Nucleus accumbens (tissue), 56 donors: ENCODE data around the gene PARD3B.

Source experiments
- DNase-seq, 56 donors: peaks; one replicate each; lab custom pipeline; 2025; lab: John Stamatoyannopoulos, UW

The PARD3B gene

GRCh38 chr2:204877691-204878090 lies 332.4 kb downstream of the PARD3B start:
- DNase-seq, result no peak

DNA sequence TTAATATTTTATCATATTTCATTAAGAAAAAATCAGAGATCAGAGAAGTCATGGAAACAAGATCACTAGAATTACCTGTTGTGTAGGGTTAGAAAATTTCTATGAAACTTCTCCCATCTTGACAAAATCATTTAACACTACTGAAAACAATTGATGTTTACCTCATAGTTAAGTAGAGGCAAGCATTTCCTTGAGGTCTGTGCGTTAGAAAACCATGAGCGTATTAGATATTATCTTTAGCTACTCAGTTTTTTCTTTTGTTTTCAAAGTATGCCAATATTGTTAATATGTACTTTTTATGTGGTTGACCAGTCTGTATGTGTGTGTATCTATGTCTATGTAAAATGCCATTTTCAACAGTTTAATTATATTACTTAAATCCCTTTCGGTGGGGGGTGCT lies 335.7 kb downstream of the PARD3B start:
- no peak for DNase-seq

- DNase-seq, result peak in 3 of 56 donors; percentile 2 to 5 (median 4)
These were observed 336.4 kb downstream of the PARD3B start for GRCh38 chr2:204881655-204882054.

- no peak for DNase-seq
These were observed 340.5 kb downstream of the PARD3B start for GRCh38 chr2:204885747-204886146.

DNA sequence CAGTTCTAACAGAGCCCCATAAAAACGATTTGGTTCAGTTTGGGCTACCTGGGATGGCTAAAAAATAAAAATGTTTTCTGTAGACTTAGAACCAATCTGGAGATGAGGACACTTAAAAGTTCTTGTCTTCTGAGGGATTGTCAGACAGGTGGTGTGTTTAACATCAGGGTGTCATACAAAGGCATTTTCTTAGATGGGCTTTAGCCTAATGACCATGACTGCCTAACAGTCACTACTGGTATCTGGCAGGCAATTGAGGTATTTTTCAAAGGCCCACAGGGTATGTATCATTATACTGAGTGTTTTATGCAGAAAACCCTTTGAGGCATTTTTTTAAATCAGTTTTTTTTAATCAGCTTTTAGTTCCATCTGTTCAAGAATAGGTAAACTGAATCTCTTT lies 341.4 kb downstream of the PARD3B start:
- no peak for DNase-seq

GRCh38 chr2:204888222-204888621 lies 342.9 kb downstream of the PARD3B start:
- DNase-seq, result no peak

GRCh38 chr2:204890680-204891079 lies 345.4 kb downstream of the PARD3B start:
- DNase-seq, result no peak

DNA sequence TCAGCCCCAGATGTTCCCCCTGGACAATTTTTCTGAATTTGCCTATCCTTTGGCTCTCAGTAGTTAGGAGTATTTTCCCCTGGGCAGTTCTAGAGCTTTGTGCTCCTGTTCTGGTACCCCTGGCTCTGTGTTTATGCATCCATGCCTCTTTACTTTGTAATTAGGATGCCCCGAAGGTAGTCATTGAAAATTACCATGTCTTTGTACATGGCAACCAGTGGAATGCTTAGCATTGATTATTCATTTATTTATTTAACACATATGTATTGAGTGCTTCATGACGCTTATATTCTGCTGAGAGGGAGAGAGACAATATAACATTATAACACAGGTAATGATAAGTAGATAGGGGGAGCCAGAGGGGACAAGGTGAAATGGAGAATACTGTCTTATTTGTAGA lies 346.5 kb downstream of the PARD3B start:
- DNase-seq, result no peak

DNA sequence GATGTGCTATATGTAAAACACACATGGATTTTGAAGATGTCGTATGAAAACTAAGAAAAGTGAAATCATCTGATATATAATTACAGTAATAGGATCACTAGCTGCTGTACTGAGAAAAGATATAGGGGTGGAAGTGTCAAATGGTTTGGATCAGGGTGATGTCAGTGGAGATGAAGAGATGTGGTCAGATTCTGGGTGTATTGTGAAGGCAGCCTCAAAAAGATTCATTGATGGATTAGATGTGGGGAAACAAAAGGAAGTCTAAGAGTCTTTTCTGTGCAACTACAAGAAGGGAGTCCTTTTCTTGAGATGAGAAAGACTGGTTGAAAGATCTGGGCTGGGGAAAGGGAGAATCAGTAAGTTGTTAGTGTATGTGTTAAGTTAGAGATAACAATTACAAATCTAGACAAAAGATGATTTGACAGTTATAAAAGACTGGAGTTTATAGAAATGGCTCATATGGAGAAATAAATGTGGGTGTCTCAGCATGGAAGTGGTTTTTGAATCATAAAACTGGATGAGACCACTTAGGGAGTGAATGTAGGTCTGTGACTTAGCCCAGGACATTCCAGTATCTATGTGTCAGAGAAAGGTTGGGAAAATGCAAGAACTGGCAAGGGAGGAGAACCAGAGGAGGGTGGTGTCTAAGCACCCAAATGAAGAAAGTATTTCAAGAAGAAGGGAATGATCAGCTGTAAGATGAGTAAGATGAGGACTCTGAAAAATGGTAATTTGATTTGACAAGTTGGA lies 347.4 kb downstream of the PARD3B start:
- DNase-seq, result no peak

DNA sequence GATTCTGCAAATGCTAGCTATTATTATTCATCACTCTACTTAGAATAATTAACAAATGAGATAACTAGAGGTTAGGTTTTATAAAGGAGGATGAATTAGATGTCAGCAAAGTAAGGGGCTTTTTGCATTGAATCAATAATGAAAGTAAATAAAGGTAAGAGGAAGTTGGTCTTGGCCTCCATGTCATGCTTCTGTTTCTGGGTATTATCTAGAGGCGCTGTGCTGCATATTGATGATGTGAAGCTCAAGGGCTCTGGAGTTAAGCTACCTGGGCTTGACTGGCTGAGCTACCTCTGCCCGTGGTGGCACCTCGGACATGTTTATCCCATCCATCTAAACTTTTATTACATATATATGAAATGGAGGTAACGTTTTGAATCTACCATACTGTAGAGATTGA lies 350.9 kb downstream of the PARD3B start:
- DNase-seq, result no peak

- no peak for DNase-seq
These were observed 352.3 kb downstream of the PARD3B start for GRCh38 chr2:204897561-204897960.

- no peak for DNase-seq
These were observed 353.8 kb downstream of the PARD3B start for GRCh38 chr2:204898928-204899640.

DNA sequence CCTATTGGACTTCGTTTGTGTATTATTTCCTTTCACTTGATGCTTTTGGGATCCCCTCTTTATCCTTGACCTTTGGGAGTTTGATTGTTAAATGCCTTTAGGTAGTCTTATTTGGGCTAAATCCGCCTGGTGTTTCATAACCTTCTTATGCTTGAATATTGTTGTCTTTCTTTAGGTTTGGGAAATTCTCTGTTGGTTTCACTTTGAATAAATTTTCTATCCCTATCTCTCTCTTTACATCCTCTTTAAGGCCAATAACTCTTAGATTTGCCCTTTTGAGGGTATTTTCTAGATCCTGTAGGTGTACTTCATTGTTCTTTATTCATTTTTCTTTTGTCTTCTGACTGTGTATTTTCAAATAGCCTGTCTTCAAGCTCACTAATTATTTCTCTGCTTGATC lies 354.7 kb downstream of the PARD3B start:
- DNase-seq, result no peak

DNA sequence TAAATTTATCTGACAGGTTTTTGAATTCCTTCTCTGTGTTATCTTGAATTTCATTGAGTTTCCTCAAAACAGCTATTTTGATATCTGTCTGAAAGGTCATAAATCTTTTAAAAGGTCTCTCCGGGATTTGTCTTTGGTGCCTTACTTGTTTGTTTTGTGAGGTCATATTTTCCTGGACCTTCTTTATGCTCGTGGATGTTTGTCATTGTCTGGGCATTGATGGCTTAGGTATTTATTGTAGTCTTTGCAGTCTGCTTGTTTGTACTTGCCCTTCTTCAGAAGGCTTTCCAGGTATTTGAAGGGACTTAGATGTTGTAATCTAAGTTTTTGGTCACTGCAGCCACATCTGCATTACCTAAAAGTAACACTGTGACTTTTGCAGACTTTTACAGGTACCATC lies 355.2 kb downstream of the PARD3B start:
- no peak for DNase-seq

DNA sequence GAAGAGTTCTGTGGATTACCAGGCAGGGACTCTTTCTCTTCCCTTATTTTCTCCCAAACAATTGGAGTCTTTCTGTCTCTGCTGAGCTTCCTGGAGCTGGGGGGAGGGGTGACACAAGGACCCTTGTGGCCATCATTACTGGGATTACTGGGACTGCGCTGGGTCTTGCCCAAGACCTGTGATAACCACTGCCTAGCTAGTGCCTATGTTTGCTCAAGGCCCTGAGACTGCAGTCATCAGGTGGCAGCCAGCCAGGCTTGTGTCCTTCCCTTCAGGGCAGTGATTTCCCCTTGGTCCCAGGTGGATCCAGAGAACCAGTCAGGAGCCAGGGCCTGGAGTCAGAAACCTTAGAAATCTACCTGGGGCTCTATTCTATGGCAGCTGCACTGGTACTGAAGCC lies 355.6 kb downstream of the PARD3B start:
- DNase-seq, result no peak

DNA sequence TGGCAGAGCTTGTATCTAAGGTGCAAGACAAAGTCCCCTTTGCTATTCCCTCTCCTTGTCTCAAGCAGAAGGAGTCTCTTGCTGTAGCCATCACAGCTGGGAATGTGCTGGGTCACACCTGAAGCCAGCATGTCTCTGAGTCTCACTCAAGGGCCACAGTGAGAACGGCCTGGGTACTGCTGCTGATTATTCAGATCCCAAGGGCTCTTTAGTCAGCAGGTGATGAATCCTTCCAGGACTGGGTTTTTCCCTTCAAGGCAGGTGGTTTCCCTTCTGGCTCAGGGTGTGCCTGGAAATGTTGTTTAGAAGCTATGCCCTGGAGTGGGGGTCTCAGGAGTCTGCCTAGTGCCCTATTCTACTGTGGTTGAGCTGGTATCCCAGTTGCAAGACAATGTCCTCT lies 356.3 kb downstream of the PARD3B start:
- DNase-seq, result no peak

GRCh38 chr2:204909791-204910190 lies 364.5 kb downstream of the PARD3B start:
- no peak for DNase-seq

DNA sequence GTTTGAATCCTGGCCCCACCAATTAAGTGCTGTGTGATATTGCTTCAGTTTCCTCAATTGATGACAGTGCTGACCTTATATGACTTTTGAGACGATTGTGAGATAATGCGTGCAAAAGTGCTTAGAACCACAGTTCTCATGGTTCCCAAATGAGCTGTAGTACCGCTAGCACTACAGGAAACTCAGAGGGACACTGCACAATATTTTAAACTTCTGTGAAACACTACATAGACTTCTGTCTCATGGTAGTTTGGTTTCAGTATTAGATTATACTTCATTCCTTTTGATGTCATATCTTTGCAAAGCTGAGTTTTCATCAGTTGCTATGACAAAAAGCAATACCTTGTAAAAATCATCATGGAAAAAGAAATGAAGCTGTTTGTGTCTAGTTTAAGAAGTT lies 368.0 kb downstream of the PARD3B start:
- DNase-seq, result no peak

GRCh38 chr2:204913854-204914464 lies 368.7 kb downstream of the PARD3B start:
- DNase-seq, result no peak

DNA sequence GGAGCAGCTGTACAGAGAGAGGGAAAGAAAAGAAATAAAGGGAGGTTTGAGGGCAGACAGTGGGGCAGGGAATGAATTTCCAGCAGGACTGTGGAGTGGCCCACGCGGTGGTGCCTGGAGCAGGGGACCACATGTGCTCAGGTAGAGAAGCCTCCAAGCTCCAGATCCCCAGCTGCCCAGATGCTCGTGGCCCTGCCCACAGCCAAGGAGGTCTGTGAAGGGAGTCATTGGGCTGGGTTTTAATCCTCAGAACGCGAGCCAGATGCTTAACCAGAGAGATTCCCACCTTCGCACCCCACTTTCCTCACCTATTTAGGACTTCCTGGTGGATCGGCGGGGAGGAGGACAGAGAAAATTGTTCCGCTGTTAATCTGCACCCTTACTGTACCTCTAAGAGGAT lies 369.4 kb downstream of the PARD3B start:
- no peak for DNase-seq

DNA sequence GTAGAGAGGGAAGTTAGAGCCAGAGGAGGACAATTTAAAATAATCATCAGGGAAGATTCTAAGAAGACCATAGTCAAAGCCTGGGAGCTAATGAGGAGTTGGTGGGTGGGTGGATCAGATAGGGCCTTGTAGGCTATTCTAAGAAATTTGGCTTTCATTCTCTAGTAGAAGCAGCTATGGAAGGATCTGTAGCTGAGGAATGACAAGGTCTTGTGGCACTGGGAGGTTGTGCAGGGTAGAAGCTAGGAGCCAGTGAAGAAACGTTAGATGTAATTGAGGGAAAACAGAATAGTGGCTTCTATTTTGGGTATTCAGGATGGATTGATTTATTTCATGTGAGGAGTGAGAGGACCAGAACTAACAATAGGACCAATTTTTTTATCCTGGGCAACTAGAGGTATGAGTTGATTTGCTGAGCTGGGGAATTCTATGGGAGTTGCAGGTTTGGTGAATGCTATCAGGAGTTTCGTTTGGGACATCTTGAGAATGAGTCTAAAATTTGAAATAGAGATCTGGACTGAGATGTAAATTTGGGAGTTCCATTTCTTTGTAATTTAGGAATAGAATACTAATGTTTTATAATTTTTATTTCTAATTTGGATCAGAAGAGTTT lies 371.9 kb downstream of the PARD3B start:
- DNase-seq, result no peak
